K562 (cell line): Measurements from ENCODE around the gene MKNK1. TPM values are rescaled to one million over a fixed set of nuclear protein-coding genes. Genes with fewer than 3 reads are reported as not detected.

Experiments
- BRD4 ChIP-seq: fragments of 200-600 bp; sonication (generic); IDR thresholded peaks from 2 replicates; pipeline ENCODE4 v1.6.1; 2017; ENCODE audit warnings: inconsistent platforms
- ERF ChIP-seq: fragments of 450-650 bp; formaldehyde crosslinking; IDR thresholded peaks from 2 replicates; pipeline ENCODE4 v1.4.0; 2020; ENCODE audit warnings: mild to moderate bottlenecking, mixed read lengths
- ESRRA ChIP-seq: fragments of 450-650 bp; IDR thresholded peaks from 2 replicates; pipeline ENCODE4 v1.6.1; 2014; ENCODE audit warnings: low read depth, mild to moderate bottlenecking, moderate library complexity, borderline replicate concordance
- ETS1 ChIP-seq: conservative IDR thresholded peaks from 2 replicates; pipeline ENCODE4 v1.6.1; 2011; ENCODE audit warnings: low read depth, mild to moderate bottlenecking, low read length; ENCODE audit not compliant: control insufficient read depth
- FOXP1 ChIP-seq: sonication (generic); formaldehyde crosslinking; IDR thresholded peaks from 2 replicates; pipeline ENCODE4 v1.8.0; 2022; ENCODE audit warnings: mild to moderate bottlenecking, missing genetic modification reagents
- GABPB2 ChIP-seq: fragments of 250-450 bp; sonication (Bioruptor Pico); conservative IDR thresholded peaks from 2 replicates; pipeline ENCODE4 v1.5.1; 2021; ENCODE audit warnings: mild to moderate bottlenecking
- HIVEP1 ChIP-seq: fragments of 250-450 bp; sonication (Bioruptor Pico); IDR thresholded peaks from 2 replicates; pipeline ENCODE4 v1.4.0; 2020; ENCODE audit warnings: mild to moderate bottlenecking
- HLTF ChIP-seq: fragments of 450-650 bp; IDR thresholded peaks from 2 replicates; pipeline ENCODE4 v1.6.1; 2016
- ID3 ChIP-seq, 2 experiments: fragments of 250-450 bp in 1 of 2; fragments of 450-650 bp in 1 of 2; sonication (Bioruptor Pico) in 1 of 2; IDR thresholded peaks; 2 replicates each; pipeline versions ENCODE4 v1.6.1 to v1.8.0; 2016 to 2021; ENCODE audit warnings: mild to moderate bottlenecking in 2 of 2, moderate library complexity in 2 of 2, missing compliant biosample characterization in 1 of 2, missing genetic modification characterization in 1 of 2
- JUNB ChIP-seq: fragments of 450-650 bp; formaldehyde crosslinking; conservative IDR thresholded peaks from 2 replicates; pipeline ENCODE4 v1.4.0; 2020; ENCODE audit warnings: mild to moderate bottlenecking
- MED1 ChIP-seq: sonication (generic); formaldehyde crosslinking; IDR thresholded peaks from 2 replicates; pipeline ENCODE4 v1.8.1; 2023; ENCODE audit warnings: missing genetic modification reagents, borderline replicate concordance
- MNT ChIP-seq, 2 experiments: fragments of 450-650 bp; conservative IDR thresholded peaks; 2 replicates each; pipeline ENCODE4 v1.6.1; 2017; ENCODE audit warnings: mild to moderate bottlenecking in 2 of 2, moderate library complexity in 2 of 2
- MXI1 ChIP-seq: IDR thresholded peaks from 2 replicates; pipeline ENCODE4 v1.6.1; 2011; ENCODE audit warnings: low read depth, mild to moderate bottlenecking, improper control_type of control experiment, low read length
- NUFIP1 ChIP-seq: fragments of 450-650 bp; IDR thresholded peaks from 2 replicates; pipeline ENCODE4 v1.6.1; 2018; ENCODE audit not compliant: partially characterized antibody
- POLR2AphosphoS2 ChIP-seq: IDR thresholded peaks from 2 replicates; pipeline ENCODE4 v1.6.1; 2012; ENCODE audit warnings: low read length, improper control_type of control experiment
- POLR2H ChIP-seq: IDR thresholded peaks from 2 replicates; pipeline ENCODE4 v1.6.1; 2016; ENCODE audit warnings: missing genetic modification characterization, low read depth, mild to moderate bottlenecking, control low read depth, missing compliant biosample characterization, moderate library complexity
- RBM15 ChIP-seq: fragments of 200-400 bp; formaldehyde crosslinking; IDR thresholded peaks from 2 replicates; pipeline ENCODE4 v1.6.1; 2018; ENCODE audit warnings: mild to moderate bottlenecking, low read length, moderate library complexity; ENCODE audit not compliant: insufficient read depth
- RFX1 ChIP-seq: fragments of 450-650 bp; IDR thresholded peaks from 2 replicates; pipeline ENCODE4 v1.6.1; 2016; ENCODE audit warnings: mild to moderate bottlenecking, moderate library complexity
- SLC30A9 ChIP-seq: fragments of 250-450 bp; sonication (Bioruptor Pico); IDR thresholded peaks from 2 replicates; pipeline ENCODE4 v1.8.0; 2022; ENCODE audit warnings: mild to moderate bottlenecking, moderate library complexity
- SREBF2 ChIP-seq: sonication (generic); formaldehyde crosslinking; IDR thresholded peaks from 2 replicates; pipeline ENCODE4 v1.4.0; 2020; ENCODE audit warnings: mild to moderate bottlenecking, missing genetic modification reagents
- TCF3 ChIP-seq: sonication (generic); formaldehyde crosslinking; IDR thresholded peaks from 2 replicates; pipeline ENCODE4 v1.4.0; 2020; ENCODE audit warnings: mild to moderate bottlenecking, missing genetic modification reagents
- TCF7L2 ChIP-seq: fragments of 150-350 bp; IDR thresholded peaks from 2 replicates; pipeline ENCODE4 v1.6.1; 2016; ENCODE audit warnings: low read depth, mild to moderate bottlenecking, low read length, moderate library complexity
- WHSC1 ChIP-seq: IDR thresholded peaks from one replicate; pipeline ENCODE4 v1.6.1; 2012; ENCODE audit warnings: low read length, control low read depth, inconsistent platforms
- ZFP1 ChIP-seq: fragments of 450-650 bp; formaldehyde crosslinking; IDR thresholded peaks from 2 replicates; pipeline ENCODE4 v1.4.0; 2020; ENCODE audit warnings: mild to moderate bottlenecking, mixed read lengths
- ZKSCAN1 ChIP-seq: fragments of 150-350 bp; IDR thresholded peaks from 2 replicates; pipeline ENCODE4 v1.6.1; 2016; ENCODE audit warnings: low read depth, low read length
- ZKSCAN3 ChIP-seq: fragments of 250-450 bp; sonication (Bioruptor Pico); IDR thresholded peaks from 2 replicates; pipeline ENCODE4 v1.4.0; 2020
- ZNF134 ChIP-seq: fragments of 250-450 bp; sonication (Bioruptor Pico); conservative IDR thresholded peaks from 2 replicates; pipeline ENCODE4 v1.4.0; 2020
- ZNF436 ChIP-seq: fragments of 250-450, 450-650 bp; sonication (Bioruptor Pico); formaldehyde crosslinking; IDR thresholded peaks from 2 replicates; pipeline ENCODE4 v1.7.0; 2020; ENCODE audit warnings: mild to moderate bottlenecking
- polyA plus RNA-seq, 8 experiments: library from polyadenylated mRNA; depleted of rRNA in 4 of 8; stranded (reverse) in 5 of 8; unstranded in 3 of 8; fragments of >200 nt; fragmentation: Nextera tagmentation in 2 of 8; fragmentation: Illumina TruSeq in 1 of 8; extraction: Ambion mirVana in 2 of 8; extraction: Trizol in 1 of 8; gene quantifications; 2 replicates each; pipeline versions ENCODE4 v1.2.1 to v1.2.3, GENCODE V29; 2011 to 2014; ENCODE audit warnings: inconsistent platforms in 1 of 8, missing spikeins in 1 of 8
- total RNA-seq, 7 experiments: library from RNA; depleted of rRNA in 6 of 7; stranded (reverse); fragments of >200 nt in 6 of 7; fragmentation: Illumina TruSeq in 2 of 7; extraction: Trizol in 2 of 7; gene quantifications; 2 replicates each; pipeline versions ENCODE4 v1.2.1 to v1.2.3, GENCODE V29; 2011 to 2021; ENCODE audit warnings: low replicate concordance in 1 of 7

MKNK1 gene
- total and polyA plus RNA-seq, 9 of the 15 experiments (the other 6 are each of a cell fraction or from before 2014, with no cell fraction given), result 27.7 to 51.3 (median 43.7) TPM

- TF ChIP-seq ZNF436 (CRISPR knock-in tag) (peak; percentile 55), ESRRA (peak; percentile 83), TCF7L2 (no peak), MXI1 (no peak), MED1 (no peak), HIVEP1 (CRISPR knock-in tag) (no peak), GABPB2 (CRISPR knock-in tag) (no peak), WHSC1 (no peak), NUFIP1 (no peak), ZNF134 (CRISPR knock-in tag) (no peak), ZKSCAN1 (peak; percentile 33; the same call in 1 of the 2 replicates), BRD4 (no peak), ETS1 (no peak), TCF3 (CRISPR knock-in tag) (no peak), JUNB (CRISPR knock-in tag) (no peak), SLC30A9 (CRISPR knock-in tag) (no peak), MNT (conservative IDR thresholded peaks at IDR 0.05) (peak; percentile 58 to 76; a peak in 3 of 4 replicates), RFX1 (no peak), ID3 (CRISPR knock-in tag; IDR thresholded peaks at IDR 0.05) (no peak), ID3 (tag; IDR thresholded peaks at IDR 0.05) (no peak), ZKSCAN3 (CRISPR knock-in tag) (no peak), POLR2AphosphoS2 (0 out of 2 replicates have a peak, but pooled peaks have one; percentile 79), HLTF (no peak), ERF (CRISPR knock-in tag) (peak; percentile 91; the same call in 1 of the 2 replicates), FOXP1 (CRISPR knock-in tag) (no peak), RBM15 (no peak), SREBF2 (no peak; the same call in 1 of the 2 replicates), POLR2H (tag) (peak; percentile 62), ZFP1 (CRISPR knock-in tag) (no peak)
Observed at GRCh38 chr1:46603858-46604549, at the start of gene MKNK1 (continued).
